Right lobe of liver (tissue), 6 donors: Measurements from ENCODE around the gene CIAO1. TPM values are rescaled to one million over a fixed set of nuclear protein-coding genes. Genes with fewer than 3 reads are reported as not detected.
A peak's percentile ranks its signal among the peaks of the same experiment; 100 is the strongest.

Experiments
- ATAC-seq, 4 donors: fragments of 200-7000 bp; cut with Tn5 transposase; one replicate each; pipeline ENCODE4 v1.9.1; 2020; ENCODE audit warnings: mild to moderate bottlenecking in 4 of 4, moderate library complexity in 4 of 4
- DNase-seq, 3 donors: peaks; one replicate each; pipeline ENCODE4 v3.0.0-alpha.2; 2020
- H3K27ac ChIP-seq, 3 donors: fragments of 200-600 bp; one replicate each; pipeline ENCODE4 v1.8.0; 2022
- H3K27me3 ChIP-seq, 2 donors: fragments of 200-600 bp; one replicate each; pipeline ENCODE4 v1.8.0; 2022
- H3K36me3 ChIP-seq, 4 donors: fragments of 200-600 bp; sonication (generic) in 1 of 4; one replicate each; pipeline versions ENCODE4 v1.5.1 to v1.8.0; 2017 to 2022; ENCODE audit warnings: control low read depth in 1 of 4
- H3K4me1 ChIP-seq, 4 donors: fragments of 200-600 bp; sonication (generic) in 1 of 4; one replicate each; pipeline versions ENCODE4 v1.5.1 to v1.8.0; 2017 to 2022; ENCODE audit warnings: control low read depth in 1 of 4
- H3K4me3 ChIP-seq, 3 donors: fragments of 200-600 bp; one replicate each; pipeline ENCODE4 v1.8.0; 2022
- H3K9me3 ChIP-seq, 4 donors: fragments of 200-600 bp; sonication (generic) in 1 of 4; one replicate each; pipeline versions ENCODE4 v1.5.1 to v1.8.0; 2017 to 2022; ENCODE audit warnings: control low read depth in 1 of 4
- CTCF ChIP-seq, 4 donors: fragments of 200-600 bp in 3 of 4; fragments of 450-650 bp in 1 of 4; IDR thresholded peaks; one replicate each; pipeline versions ENCODE4 v1.5.1 to v1.8.0; 2016 to 2022; ENCODE audit warnings: antibody characterized with exemption in 4 of 4, mild to moderate bottlenecking in 2 of 4
- POLR2A ChIP-seq: fragments of 450-650 bp; IDR thresholded peaks from one replicate; pipeline ENCODE4 v1.6.1; 2017; ENCODE audit warnings: antibody characterized with exemption, mild to moderate bottlenecking
- WGBS: methylation state at CpG from one replicate; pipeline ENCODE4 v1.1.6; 2018; ENCODE audit warnings: low coverage, low lambda C conversion rate; ENCODE audit not compliant: insufficient coverage; ENCODE audit errors: missing lambda C conversion rate; 5-methylcytosine and 5-hydroxymethylcytosine counted together
- intact Hi-C, 2 donors: fragments of 100-400 bp; cut with DNase I; formaldehyde crosslinking; loops; one replicate each; pipeline versions ENCODE4 v1.11.2 to v1.14.1; 2022
- total RNA-seq, 6 experiments: library from RNA; depleted of rRNA in 2 of 6; stranded (reverse); fragments of >200 nt in 2 of 6; fragmentation: NEBNext Ultra II Directional in 3 of 6; extraction: Animal tissue kit (Norgen Biotek cat#: 25700) in 3 of 6; gene quantifications; one replicate each; pipeline versions ENCODE4 v1.1.0 to v1.2.4, GENCODE V29; 2016 to 2023
- donor health status: DM: no; HTN: yes; CAD: no.
- donor health status: DM: no; HTN: no; CAD: no.
- donor health status: DM: no; HTN: no; CAD: no.
- donor health status: DM: no; HTN: yes; CAD: no.
- donor health status: DM: no; HTN: yes; CAD: no.

The CIAO1 gene
- total RNA-seq, 6 experiments from 2014 or later = 39.8 to 80.3 (median 45.0) TPM

DNA sequence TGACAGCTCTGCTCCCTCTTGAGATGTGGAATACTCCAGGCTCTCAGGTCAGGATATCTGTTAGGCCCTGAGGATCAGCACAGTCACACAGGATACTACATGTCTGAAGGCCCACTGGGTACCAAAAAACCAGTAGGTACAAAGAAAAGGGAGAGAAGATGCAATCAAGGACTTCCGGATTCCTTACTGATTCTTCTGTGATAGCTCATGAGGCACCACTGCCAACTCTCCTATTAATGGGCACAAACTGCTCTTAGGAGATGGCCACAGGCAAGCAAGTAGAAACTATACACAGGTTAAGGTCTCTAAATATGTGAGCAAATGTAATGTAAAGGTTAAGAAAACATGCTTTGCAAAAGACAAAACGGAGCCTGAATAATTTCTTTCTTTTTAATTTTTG lies 3.7 kb upstream of the CIAO1 start:
- intact Hi-C loops = no loop called here
- TF ChIP-seq POLR2A (no peak), CTCF (IDR thresholded peaks at IDR 0.05) (no peak)
- Histone ChIP-seq H3K36me3 (no peaks in the 10 kb centered on the region), H3K27me3 (no peaks in the 10 kb centered on the region), H3K4me3 (no peak overlapping the region), H3K4me1 (peaks cover 0 to 76% (median 35%) of the 10 kb centered on the region in 4 donors), H3K9me3 (no peaks in the 10 kb centered on the region), H3K27ac (peak overlapping the region; percentile 80 to 91 (median 87))
- WGBS = 48% methylated on average over 2 of the region's 2 CpGs
- DNase-seq (no peak), ATAC-seq (no peak)

- intact Hi-C loops = no loop called here
- DNase-seq (no peak), ATAC-seq (no peak)
- H3K27me3 ChIP-seq = no peaks in the 10 kb centered on the region
- peaks cover 0 to 59% (median 34%) of the 10 kb centered on the region in 4 donors for H3K4me1 ChIP-seq
- TF ChIP-seq CTCF (IDR thresholded peaks at IDR 0.05) (no peak), POLR2A (no peak)
- peaks cover 0 to 16% (median 9%) of the 10 kb centered on the region in 4 donors for H3K36me3 ChIP-seq
- H3K9me3 ChIP-seq = no peaks in the 10 kb centered on the region
- WGBS = 43% methylated on average over 1 of the region's 4 CpGs
- H3K4me3 ChIP-seq = peak overlapping the region; percentile 95 to 98 (median 97)
- H3K27ac ChIP-seq = peak overlapping the region in 1 of 3 donors; percentile 84
Observed at GRCh38 chr2:96264086-96264485, 1.9 kb upstream of the CIAO1 start.

DNA sequence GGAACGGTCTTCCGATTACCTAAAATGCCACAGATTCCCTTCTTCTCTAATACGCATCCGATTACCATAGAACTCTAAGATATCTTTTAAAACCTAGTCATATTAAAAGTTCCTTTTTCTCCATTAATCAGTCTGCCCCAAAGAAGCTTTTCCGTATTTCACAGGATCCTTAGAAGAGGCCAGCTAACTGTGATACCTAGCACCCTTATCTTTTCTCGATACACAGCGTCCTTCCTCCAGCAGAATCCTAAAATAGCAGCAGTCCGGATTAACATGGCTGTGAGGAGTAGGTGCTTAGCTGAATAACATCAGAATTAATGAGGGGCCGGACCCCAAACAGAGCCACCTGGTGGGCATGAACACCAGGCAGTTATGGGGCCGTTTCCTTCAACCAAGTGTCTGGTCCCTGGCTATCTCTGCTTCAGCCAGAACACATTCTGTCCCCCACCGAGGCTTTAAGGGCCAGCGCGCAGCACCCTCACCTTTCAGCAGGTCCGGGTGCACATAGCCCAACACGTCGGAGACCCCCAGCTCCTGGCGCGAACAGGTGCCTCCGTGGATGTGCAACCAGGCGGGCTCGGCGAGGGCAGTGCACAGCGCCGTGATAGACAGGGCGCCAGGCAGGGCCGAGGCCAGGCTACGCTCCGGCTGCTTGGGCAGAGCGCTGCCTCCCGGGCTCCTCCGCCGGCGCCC lies 1.2 kb upstream of the CIAO1 start:
- no peak for TF ChIP-seq POLR2A
- TF ChIP-seq CTCF (IDR thresholded peaks at IDR 0.05) = peak in 2 of 4 donors; percentile 14 to 23
- peak overlapping the region; percentile 95 to 98 (median 97) for H3K4me3 ChIP-seq
- H3K27me3 ChIP-seq = no peaks in the 10 kb centered on the region
- DNase-seq (peak in 2 of 3 donors; percentile 59 to 68), ATAC-seq (no peak)
- peaks cover 0 to 22% (median 11%) of the 10 kb centered on the region in 4 donors for H3K36me3 ChIP-seq
- H3K4me1 ChIP-seq = peaks cover 0 to 51% (median 28%) of the 10 kb centered on the region in 4 donors
- intact Hi-C loops = no loop called here
- no peaks in the 10 kb centered on the region for H3K9me3 ChIP-seq
- H3K27ac ChIP-seq = peak overlapping the region; percentile 70 to 86 (median 84)
- 41% methylated on average over 11 of the region's 33 CpGs for WGBS

GRCh38 chr2:96265349-96265839 lies 631 bp upstream of the CIAO1 start:
- Histone ChIP-seq H3K9me3 (no peaks in the 10 kb centered on the region), H3K4me1 (peaks cover 0 to 46% (median 25%) of the 10 kb centered on the region in 4 donors), H3K4me3 (peak overlapping the region; percentile 95 to 98 (median 97)), H3K27me3 (no peaks in the 10 kb centered on the region), H3K36me3 (peaks cover 0 to 27% (median 11%) of the 10 kb centered on the region in 4 donors), H3K27ac (peak overlapping the region; percentile 70 to 86 (median 84))
- WGBS = 0% methylated on average over 14 of the region's 49 CpGs
- no peak for TF ChIP-seq CTCF (IDR thresholded peaks at IDR 0.05)
- TF ChIP-seq POLR2A = no peak
- ATAC-seq (peak; percentile 5 to 8 (median 7)), DNase-seq (peak; percentile 70 to 76 (median 74))
- intact Hi-C loops = no loop called here
